ENCODE results near the gene MYL6. TPM values are rescaled to one million over a fixed set of nuclear protein-coding genes. Genes with fewer than 3 reads are reported as not detected.

Gene MYL6
- total RNA-seq, 1 donor from 2014 or later, result 1,233 TPM

DNA sequence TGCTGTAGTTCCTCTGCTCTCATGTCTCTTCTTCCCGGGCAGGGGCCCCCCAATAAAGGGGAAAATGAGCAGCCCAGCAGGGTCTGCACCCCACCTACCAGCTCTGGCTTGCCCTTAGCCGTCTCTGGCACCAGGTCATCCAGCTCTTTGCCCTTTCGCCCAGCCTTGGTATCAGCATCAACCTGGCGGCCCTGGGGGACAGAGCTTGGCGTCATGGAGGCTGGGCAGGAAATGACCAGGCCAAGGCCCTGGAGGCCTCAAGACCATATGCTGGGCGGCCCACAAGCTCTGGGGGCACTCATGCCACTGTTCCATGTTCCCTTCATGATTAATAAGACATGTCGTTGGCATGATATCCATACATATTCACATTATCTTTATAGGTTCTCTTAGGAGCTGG is 14.7 kb downstream of the MYL6 start:
- TF ChIP-seq EZH2phosphoT487 (IDR thresholded peaks at IDR 0.05) (no peak), EZH2 (IDR thresholded peaks at IDR 0.05) (no peak)
- TF ChIP-seq, protein P1, sequence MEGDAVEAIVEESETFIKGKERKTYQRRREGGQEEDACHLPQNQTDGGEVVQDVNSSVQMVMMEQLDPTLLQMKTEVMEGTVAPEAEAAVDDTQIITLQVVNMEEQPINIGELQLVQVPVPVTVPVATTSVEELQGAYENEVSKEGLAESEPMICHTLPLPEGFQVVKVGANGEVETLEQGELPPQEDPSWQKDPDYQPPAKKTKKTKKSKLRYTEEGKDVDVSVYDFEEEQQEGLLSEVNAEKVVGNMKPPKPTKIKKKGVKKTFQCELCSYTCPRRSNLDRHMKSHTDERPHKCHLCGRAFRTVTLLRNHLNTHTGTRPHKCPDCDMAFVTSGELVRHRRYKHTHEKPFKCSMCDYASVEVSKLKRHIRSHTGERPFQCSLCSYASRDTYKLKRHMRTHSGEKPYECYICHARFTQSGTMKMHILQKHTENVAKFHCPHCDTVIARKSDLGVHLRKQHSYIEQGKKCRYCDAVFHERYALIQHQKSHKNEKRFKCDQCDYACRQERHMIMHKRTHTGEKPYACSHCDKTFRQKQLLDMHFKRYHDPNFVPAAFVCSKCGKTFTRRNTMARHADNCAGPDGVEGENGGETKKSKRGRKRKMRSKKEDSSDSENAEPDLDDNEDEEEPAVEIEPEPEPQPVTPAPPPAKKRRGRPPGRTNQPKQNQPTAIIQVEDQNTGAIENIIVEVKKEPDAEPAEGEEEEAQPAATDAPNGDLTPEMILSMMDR (IDR thresholded peaks at IDR 0.05), result no peak
- Histone ChIP-seq H3K27ac (no peak overlapping the region), H3K27me3 (no peaks in the 10 kb centered on the region), H3K79me2 (ENCODE audit: low read depth) (no peaks in the 10 kb centered on the region), H3F3A (ENCODE audit: low read depth) (no peaks in the 10 kb centered on the region), H3K4me3 (no peak overlapping the region), H3K4me1 (no peaks in the 10 kb centered on the region), H3K36me3 (peaks cover 19% of the 10 kb centered on the region), H4K20me1 (ENCODE audit: low read depth) (no peaks in the 10 kb centered on the region), H2AFZ (replicated peaks) (no peak overlapping the region), H3K9ac (no peak overlapping the region), H3K9me3 (ENCODE audit: low read depth) (no peaks in the 10 kb centered on the region), H3K4me2 (no peak overlapping the region)
- Mint-ChIP-seq H3K9me3 (no peaks in the 10 kb centered on the region), H3K27me3 (ENCODE audit: insufficient read depth, low read depth) (peaks cover 2% of the 10 kb centered on the region), H3K36me3 (peaks cover 42% of the 10 kb centered on the region), H3K4me1 (no peaks in the 10 kb centered on the region), H3K4me3 (no peak overlapping the region), H3K27ac (no peak overlapping the region)
- DNase-seq (ENCODE audit: low spot score), result no peak

DNA sequence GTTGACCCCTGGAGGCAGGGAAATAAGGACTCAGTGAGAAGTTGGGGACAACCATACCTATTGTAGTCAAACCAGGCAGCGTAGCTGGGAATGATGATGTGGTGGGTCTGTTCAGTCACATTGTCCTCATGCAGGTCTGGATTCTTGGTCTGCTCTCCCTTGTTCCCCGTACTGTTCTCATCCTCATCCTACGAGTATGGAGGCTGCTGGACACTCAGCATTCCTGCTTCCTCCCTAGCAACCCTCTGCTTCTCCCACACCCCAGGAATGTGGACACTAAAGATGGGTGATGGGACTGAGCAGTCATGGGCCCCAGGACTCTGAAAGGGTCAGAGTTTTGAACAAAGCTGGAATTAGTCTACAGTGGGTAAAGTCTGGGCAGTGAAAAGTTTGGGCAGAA is 20.2 kb downstream of the MYL6 start:
- Histone ChIP-seq H3K27me3 (no peaks in the 10 kb centered on the region), H3K79me2 (ENCODE audit: low read depth) (no peaks in the 10 kb centered on the region), H3K9me3 (ENCODE audit: low read depth) (no peaks in the 10 kb centered on the region), H3K4me2 (no peak overlapping the region), H3K4me1 (no peaks in the 10 kb centered on the region), H4K20me1 (ENCODE audit: low read depth) (no peaks in the 10 kb centered on the region), H3F3A (ENCODE audit: low read depth) (no peaks in the 10 kb centered on the region), H3K4me3 (no peak overlapping the region), H3K27ac (no peak overlapping the region), H3K36me3 (peaks cover 25% of the 10 kb centered on the region), H2AFZ (replicated peaks) (no peak overlapping the region), H3K9ac (no peak overlapping the region)
- no peak overlapping the region for H3K27ac Mint-ChIP-seq
- H3K4me3 Mint-ChIP-seq, result no peak overlapping the region
- H3K4me1 Mint-ChIP-seq, result no peaks in the 10 kb centered on the region
- peaks cover 3% of the 10 kb centered on the region for H3K27me3 Mint-ChIP-seq (ENCODE audit: insufficient read depth, low read depth)
- TF ChIP-seq, protein P1 (IDR thresholded peaks at IDR 0.05), result no peak
- TF ChIP-seq EZH2 (IDR thresholded peaks at IDR 0.05) (no peak), EZH2phosphoT487 (IDR thresholded peaks at IDR 0.05) (no peak)
- H3K9me3 Mint-ChIP-seq, result no peaks in the 10 kb centered on the region
- DNase-seq (ENCODE audit: low spot score), result no peak
- H3K36me3 Mint-ChIP-seq, result peaks cover 59% of the 10 kb centered on the region

DNA sequence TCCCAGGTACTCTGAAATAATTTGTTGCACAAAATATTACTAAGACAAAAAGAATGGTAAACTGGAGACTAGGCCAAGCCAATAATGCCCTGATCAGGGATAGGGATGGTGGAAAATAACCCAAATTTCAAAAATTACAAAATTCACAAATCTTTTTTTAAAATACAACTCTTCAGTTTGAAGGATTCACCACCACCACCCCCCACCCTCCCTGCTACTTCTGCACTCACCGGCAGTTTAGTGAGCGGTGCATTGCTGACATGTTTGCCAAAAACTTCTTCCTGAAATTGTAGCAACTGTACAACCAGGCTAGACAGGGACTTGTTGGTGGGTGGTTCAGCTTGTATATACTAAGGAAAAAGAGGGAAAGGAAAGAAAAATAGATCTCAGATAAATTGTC is 28.8 kb downstream of the MYL6 start:
- Histone ChIP-seq H2AFZ (replicated peaks) (no peak overlapping the region), H3K4me2 (peak overlapping the region; percentile 93), H4K20me1 (ENCODE audit: low read depth) (peaks cover 20% of the 10 kb centered on the region), H3K4me3 (no peak overlapping the region), H3K9ac (no peak overlapping the region), H3K4me1 (peaks cover 10% of the 10 kb centered on the region), H3K27me3 (no peaks in the 10 kb centered on the region), H3K27ac (no peak overlapping the region), H3F3A (ENCODE audit: low read depth) (peaks cover 36% of the 10 kb centered on the region), H3K36me3 (peaks cover 25% of the 10 kb centered on the region), H3K9me3 (ENCODE audit: low read depth) (no peaks in the 10 kb centered on the region), H3K79me2 (ENCODE audit: low read depth) (peaks cover 49% of the 10 kb centered on the region)
- peaks cover 18% of the 10 kb centered on the region for H3K27me3 Mint-ChIP-seq (ENCODE audit: insufficient read depth, low read depth)
- peaks cover 26% of the 10 kb centered on the region for H3K4me1 Mint-ChIP-seq
- TF ChIP-seq, protein P1 (IDR thresholded peaks at IDR 0.05), result no peak
- TF ChIP-seq EZH2 (IDR thresholded peaks at IDR 0.05) (no peak), EZH2phosphoT487 (IDR thresholded peaks at IDR 0.05) (no peak)
- H3K27ac Mint-ChIP-seq, result no peak overlapping the region
- no peak for DNase-seq (ENCODE audit: low spot score)
- peaks cover 9% of the 10 kb centered on the region for H3K9me3 Mint-ChIP-seq
- peaks cover 23% of the 10 kb centered on the region for H3K36me3 Mint-ChIP-seq
- peak overlapping the region; percentile 70 for H3K4me3 Mint-ChIP-seq

Measured in neural progenitor cell (in vitro differentiated cells).